Iris pigment epithelial cell (primary cell): ENCODE results near the gene SAMM50.

ENCODE experiments used
- DNase-seq: peaks from one replicate; pipeline ENCODE4 v3.0.0-alpha.2; 2011; ENCODE audit warnings: low read depth

SAMM50 gene

DNA sequence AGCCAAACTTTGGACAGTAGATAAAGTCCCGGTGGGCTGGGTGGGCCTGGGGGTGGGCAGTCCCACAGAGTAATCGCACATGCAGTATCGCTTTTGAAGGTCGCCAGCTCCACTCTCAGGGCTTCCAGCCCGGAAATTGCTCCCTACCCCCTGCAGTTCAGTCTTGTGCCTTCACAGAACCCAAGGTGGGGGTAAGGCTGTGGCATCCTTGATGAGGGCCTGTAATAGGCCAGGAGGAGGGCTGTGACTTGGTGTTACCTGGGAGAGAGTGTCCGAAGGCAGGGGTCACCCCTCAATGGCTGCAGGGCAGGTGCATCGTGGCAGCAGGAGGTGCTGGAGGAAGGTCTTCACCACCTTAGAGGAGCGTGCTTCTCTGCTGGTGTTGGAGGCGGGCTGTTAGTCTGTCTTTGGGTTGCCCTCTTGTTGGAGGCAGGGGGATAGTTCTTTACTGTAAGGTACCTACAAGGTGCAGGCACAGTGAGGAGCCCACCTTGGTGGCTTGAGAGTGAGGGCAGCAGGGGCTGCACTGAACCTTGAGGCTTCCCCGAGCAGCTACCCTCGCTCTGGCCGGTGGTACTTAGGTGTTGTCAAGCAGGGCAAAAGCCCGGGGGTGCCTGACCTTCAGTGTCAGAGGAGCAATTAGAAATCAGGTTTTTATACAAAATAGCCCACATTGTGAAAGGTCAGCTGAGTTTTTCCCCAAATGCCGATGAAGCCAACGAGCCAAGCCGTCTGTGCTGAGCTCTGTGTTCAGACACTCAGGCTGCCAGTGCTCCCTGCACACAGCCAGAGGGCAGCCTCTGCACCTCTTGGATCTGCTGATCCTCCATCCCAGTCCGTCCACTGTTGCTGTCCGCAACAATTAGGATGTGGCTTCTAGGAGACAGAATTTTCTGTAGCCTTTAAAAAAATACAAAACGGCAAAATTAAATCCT lies 21.9 kb downstream of the SAMM50 start:
- no peak for DNase-seq

- DNase-seq, result no peak
Observed at GRCh38 chr22:43978558-43978957, 23.3 kb downstream of the SAMM50 start.

- DNase-seq, result no peak
Observed at GRCh38 chr22:43980579-43980978, 25.3 kb downstream of the SAMM50 start.

- no peak for DNase-seq
Observed at GRCh38 chr22:43980996-43981395, 25.8 kb downstream of the SAMM50 start.

- DNase-seq, result no peak
Observed at GRCh38 chr22:43983808-43984207, 28.6 kb downstream of the SAMM50 start.

DNA sequence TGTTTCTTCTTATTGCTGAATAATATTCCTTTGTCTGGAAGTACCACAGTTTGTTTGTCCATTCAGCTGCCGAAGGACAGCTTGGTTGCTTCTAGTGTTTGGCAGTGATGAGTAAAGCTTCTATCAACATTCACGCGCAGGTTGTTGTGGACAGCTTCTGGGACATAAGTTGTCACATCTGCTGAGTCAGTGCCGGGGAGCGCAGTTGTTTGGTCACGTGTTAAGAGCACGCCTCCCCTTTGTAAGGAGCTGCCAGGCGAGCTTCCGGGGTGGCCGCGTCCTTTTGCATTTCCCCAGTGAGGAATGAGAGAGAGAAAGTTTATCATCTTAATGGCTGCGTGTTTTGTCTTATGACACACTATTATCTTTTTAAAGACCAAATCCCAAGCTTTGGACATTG lies 30.3 kb downstream of the SAMM50 start:
- no peak for DNase-seq

DNA sequence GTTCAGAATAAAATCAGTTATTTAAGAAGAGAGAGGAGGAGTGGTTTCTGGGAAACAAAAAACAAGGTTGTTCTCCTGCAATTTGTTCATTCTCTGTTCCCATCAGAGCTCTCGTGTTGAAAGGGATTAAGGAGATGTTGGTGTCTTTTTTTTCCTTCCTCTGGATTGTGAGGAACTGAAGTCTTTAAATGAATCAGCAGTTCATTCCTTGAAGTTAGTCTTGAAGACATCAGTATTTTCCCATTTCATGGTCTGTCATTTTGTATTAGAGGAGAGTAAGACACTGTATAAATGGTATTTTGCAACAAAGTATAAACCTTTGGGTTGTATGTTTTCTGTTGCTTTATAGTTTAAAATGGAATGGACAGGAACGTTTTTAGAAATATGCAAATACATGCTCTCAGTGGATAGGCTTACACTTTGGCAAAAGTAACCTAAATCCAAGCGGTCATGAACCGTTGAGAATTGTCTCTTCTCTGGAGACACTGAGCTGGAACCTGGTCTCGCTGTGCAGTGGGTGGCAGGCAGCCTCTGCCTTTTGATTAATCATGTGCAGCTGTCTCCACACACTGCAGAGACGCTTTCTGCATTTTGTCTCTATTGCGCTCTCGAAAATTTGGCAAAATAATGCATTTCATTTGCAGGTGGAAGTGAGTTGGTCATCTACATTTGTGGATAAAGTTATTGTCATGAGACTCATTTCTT lies 33.0 kb downstream of the SAMM50 start:
- no peak for DNase-seq

DNA sequence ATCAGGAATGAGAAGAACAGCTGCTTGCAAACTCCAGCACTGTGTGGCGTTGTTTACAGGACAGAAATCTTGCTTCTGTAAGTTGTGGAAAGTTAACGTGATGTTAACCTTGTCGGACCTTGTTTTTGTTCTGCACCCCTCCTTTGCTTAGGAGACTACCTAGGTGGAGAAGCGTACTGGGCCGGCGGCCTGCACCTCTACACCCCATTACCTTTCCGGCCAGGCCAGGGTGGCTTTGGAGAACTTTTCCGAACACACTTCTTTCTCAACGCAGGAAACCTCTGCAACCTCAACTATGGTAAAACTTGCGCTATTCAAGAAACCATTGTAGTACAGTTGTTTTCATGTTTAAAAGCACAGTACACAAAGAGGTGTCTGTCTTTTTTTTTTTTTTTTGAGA lies 33.7 kb downstream of the SAMM50 start:
- no peak for DNase-seq

DNA sequence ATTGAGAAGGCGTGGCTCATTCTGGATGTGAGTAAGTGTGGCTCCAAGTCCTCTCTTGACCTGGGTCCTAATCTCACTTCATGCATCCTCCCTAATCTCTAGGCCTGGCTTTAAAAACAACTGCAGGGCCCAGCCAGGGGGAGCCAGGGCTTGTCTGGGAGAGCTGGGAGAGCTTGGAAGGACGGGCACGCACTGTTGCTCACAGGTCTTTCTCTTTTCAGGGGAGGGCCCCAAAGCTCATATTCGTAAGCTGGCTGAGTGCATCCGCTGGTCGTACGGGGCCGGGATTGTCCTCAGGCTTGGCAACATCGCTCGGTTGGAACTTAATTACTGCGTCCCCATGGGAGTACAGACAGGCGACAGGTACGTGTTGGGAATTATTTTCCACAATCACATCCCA lies 34.8 kb downstream of the SAMM50 start:
- DNase-seq, result no peak

DNA sequence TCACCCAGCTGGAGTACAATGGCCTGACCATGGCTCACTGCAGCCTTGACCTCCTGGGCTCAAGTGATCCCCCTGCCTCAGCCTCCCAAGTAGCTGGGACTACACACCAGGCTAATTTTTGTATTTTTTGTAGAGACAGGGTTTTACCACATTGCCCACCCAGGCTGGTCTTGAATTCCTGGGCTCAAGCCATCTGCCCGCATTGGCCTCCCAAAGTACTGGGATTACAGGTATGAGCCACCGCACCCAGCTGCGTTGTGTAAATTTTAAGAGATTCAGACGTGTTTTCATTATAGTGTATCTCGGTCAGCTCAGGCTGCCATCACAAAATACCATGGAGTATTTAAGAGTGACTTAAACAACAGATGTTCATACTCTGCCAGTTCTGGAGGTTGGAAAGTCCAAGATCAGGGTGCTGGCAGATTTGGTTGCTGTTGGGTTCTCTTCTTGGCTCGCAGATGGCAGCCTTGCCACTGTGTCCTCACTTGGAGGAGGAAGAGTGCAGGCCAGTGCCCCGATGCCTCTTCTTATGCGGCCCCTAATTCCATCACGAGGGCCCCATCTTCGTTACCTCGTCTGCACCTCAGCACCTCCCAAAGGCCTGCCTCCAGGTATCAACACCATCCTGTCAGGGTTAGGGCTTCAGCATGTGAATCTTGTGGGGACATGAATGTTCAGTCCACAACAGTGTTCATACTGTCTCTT lies 36.2 kb downstream of the SAMM50 start:
- no peak for DNase-seq

GRCh38 chr22:43992331-43992821 lies 37.1 kb downstream of the SAMM50 start:
- DNase-seq, result peak; percentile 9

GRCh38 chr22:43993072-43993760 lies 38.0 kb downstream of the SAMM50 start:
- peak; percentile 47 for DNase-seq

- DNase-seq, result no peak
Observed at GRCh38 chr22:43994006-43994405, 38.8 kb downstream of the SAMM50 start.

DNA sequence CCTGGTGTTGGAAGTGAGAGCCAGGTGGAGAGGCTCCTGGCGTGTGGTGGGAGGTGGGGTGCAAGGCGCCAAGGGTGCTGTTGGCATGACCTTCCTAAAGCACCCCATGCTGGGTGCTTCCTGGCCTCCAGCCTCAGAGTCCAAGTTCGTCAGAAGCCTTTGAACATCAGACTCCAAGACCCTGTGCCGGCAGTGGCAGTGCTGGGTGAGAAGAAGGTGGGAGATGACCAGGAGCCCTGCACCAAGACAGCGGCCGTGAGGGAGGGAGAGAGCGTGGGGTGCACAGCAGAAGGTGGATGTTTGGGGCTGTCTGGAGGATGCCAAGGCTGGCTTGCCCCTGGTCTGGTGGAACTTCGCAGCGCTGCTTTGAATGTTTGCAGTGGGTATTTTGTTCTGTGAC lies 39.2 kb downstream of the SAMM50 start:
- DNase-seq, result no peak

GRCh38 chr22:43995057-43995685 lies 39.9 kb downstream of the SAMM50 start:
- DNase-seq, result no peak

DNA sequence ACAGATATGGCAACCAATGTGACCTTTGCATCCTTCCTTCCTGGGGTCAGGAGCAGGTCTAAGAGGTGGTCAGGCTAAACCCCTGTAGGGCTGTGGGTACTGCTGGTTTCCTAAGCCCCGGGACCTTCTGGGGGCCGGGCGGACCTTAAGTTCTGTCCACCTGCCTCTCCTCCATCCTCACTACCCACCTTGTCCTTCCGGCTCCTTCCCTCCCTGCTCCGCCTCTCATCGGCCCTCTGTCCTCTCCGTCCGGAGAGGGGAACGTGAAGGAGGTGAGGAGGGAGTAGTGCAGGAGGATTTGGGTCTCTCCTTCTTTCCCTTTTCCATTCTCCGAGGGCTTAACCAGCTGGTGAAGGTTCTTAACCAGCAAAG lies 40.5 kb downstream of the SAMM50 start:
- DNase-seq, result no peak

DNA sequence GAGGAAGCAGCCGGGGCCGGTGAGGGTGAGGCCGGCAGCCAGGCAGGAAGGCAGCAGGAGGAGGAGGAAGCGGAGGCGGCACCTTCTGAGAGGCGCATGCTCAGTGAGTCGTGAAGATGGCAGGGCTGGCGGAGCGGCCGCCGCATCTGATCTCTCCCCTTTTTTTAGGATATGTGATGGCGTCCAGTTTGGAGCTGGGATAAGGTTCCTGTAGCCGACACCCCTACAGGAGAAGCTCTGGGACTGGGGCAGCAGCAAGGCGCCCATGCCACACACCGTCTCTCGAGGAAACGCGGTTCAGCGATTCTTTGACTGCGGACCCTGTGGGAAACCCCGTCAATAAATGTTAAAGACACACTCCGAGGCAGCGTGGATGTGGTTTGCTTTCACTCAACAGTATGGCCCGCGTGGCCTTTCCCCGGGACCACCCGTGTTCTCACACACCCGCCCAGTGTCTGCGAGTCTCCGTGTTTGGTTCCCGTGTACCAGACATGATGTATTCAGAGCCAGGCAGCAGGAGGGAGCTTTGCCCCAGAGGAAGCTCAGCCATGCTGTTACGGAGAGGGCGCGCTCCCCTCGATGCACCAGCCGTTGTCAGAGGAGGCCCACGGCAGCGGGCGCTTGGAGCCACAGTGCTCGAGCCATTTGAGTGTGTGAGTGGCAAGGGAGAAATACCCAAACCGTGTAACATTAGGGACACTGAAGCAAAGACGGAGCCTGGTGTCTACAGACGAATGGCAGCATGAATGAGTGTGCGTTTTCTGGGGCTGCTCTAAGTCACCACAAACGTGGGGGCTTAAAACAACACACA lies 41.1 kb downstream of the SAMM50 start:
- DNase-seq, result no peak

GRCh38 chr22:43996981-43997265 lies 41.7 kb downstream of the SAMM50 start:
- no peak for DNase-seq

- DNase-seq, result no peak
Observed at GRCh38 chr22:43998679-43999264, 43.5 kb downstream of the SAMM50 start.

DNA sequence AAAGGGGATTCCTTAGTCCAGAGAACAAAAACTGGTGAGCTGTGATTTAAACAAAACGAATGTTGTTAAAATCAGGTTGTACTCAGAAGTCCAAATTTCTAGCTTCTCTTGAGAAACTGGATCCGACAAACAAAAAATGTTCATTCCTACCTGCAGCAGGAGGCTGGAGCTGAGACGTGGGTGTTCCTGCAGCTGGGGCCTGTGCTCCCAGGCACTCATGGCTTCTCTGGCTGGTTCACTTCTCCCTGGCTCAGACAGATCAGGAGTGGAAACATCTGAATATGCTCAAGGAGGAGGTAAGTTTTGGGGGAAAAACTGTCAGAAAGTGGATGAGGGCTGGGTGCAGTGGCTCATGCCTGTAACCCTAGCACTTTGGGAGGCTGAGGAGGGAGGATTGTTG lies 44.1 kb downstream of the SAMM50 start:
- DNase-seq, result no peak

DNA sequence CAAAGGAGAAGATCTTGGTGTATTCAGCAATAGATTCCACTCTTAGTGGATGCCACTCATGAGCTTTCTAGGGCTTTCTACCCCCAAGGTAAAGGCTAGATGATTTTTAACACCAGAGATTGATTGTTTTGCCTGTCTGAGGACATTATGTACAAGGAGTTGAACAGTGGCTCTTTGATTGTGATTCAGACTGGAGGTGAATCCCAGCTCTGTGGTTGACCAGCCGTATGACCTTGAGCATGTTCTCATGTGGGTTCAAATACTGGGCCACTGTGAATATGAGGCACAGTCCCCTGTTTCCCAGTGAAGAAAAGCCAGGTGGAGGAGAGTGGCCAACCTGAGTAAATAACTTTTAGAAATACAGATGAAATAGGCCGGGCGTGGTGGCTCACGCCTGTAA lies 44.9 kb downstream of the SAMM50 start:
- peak; percentile 20 for DNase-seq
